H9 (cell line): Measurements from ENCODE around the gene ARFGEF3. TPM values are rescaled to one million over a fixed set of nuclear protein-coding genes. Genes with fewer than 3 reads are reported as not detected.

Experiments used
- DNase-seq: peaks from one replicate; pipeline ENCODE4 v3.0.0-alpha.2; 2017
- H2AFZ ChIP-seq: one replicate; pipeline ENCODE4 v1.6.1; 2013; ENCODE audit warnings: mild to moderate bottlenecking, low read length, control low read depth, moderate library complexity
- H2AK5ac ChIP-seq: 2 replicates; pipeline ENCODE4 v1.6.1; 2013; ENCODE audit warnings: low read length, control low read depth, mixed read lengths; ENCODE audit not compliant: insufficient read length
- H2BK120ac ChIP-seq: one replicate; pipeline ENCODE4 v1.6.1; 2013; ENCODE audit warnings: low read depth, mild to moderate bottlenecking, low read length, control low read depth, inconsistent platforms; ENCODE audit not compliant: poor library complexity, severe bottlenecking
- H2BK12ac ChIP-seq: 2 replicates; pipeline ENCODE4 v1.6.1; 2013; ENCODE audit warnings: low read length, control low read depth, mixed read lengths, low read depth; ENCODE audit not compliant: insufficient read length
- H2BK15ac ChIP-seq: 2 replicates; pipeline ENCODE4 v1.6.1; 2013; ENCODE audit warnings: low read depth, low read length, control low read depth
- H2BK20ac ChIP-seq: one replicate; pipeline ENCODE4 v1.6.1; 2013; ENCODE audit warnings: low read depth, mild to moderate bottlenecking, low read length, control low read depth, inconsistent platforms; ENCODE audit not compliant: poor library complexity, severe bottlenecking
- H2BK5ac ChIP-seq: 2 replicates; pipeline ENCODE4 v1.6.1; 2013; ENCODE audit warnings: low read length, control low read depth, mixed read lengths; ENCODE audit not compliant: insufficient read length
- H3K14ac ChIP-seq: 2 replicates; pipeline ENCODE4 v1.6.1; 2013; ENCODE audit warnings: low read length, control low read depth; ENCODE audit not compliant: insufficient read depth
- H3K18ac ChIP-seq: 2 replicates; pipeline ENCODE4 v1.6.1; 2013; ENCODE audit warnings: low read depth, mild to moderate bottlenecking, mixed read lengths, low read length, control low read depth; ENCODE audit not compliant: insufficient read length
- H3K23ac ChIP-seq: 2 replicates; pipeline ENCODE4 v1.6.1; 2013; ENCODE audit warnings: low read length, control low read depth, mixed read lengths, low read depth; ENCODE audit not compliant: insufficient read length
- H3K23me2 ChIP-seq: 2 replicates; pipeline ENCODE4 v1.6.1; 2013; ENCODE audit warnings: low read depth, mild to moderate bottlenecking, mixed read lengths, low read length, control low read depth; ENCODE audit not compliant: insufficient read length, poor library complexity, severe bottlenecking
- H3K27ac ChIP-seq: 2 replicates; pipeline ENCODE4 v1.5.1; 2013; ENCODE audit warnings: low read length, control low read depth, mixed read lengths, low read depth; ENCODE audit not compliant: insufficient read length
- H3K27me3 ChIP-seq: 2 replicates; pipeline ENCODE4 v1.6.1; 2013; ENCODE audit warnings: low read length, control low read depth, inconsistent platforms; ENCODE audit not compliant: insufficient read depth
- H3K4ac ChIP-seq: 2 replicates; pipeline ENCODE4 v1.6.1; 2013; ENCODE audit warnings: low read depth, mild to moderate bottlenecking, control low read depth, inconsistent platforms, low read length, moderate library complexity
- H3K4me1 ChIP-seq: 2 replicates; pipeline ENCODE4 v1.6.1; 2013; ENCODE audit warnings: low read length, control low read depth, inconsistent platforms; ENCODE audit not compliant: insufficient read depth
- H3K4me2 ChIP-seq: 2 replicates; pipeline ENCODE4 v1.6.1; 2013; ENCODE audit warnings: low read length, control low read depth, mixed read lengths; ENCODE audit not compliant: insufficient read length, insufficient read depth
- H3K56ac ChIP-seq: 2 replicates; pipeline ENCODE4 v1.6.1; 2013; ENCODE audit warnings: low read depth, mild to moderate bottlenecking, mixed read lengths, low read length, control low read depth; ENCODE audit not compliant: insufficient read length
- H3K79me1 ChIP-seq: 2 replicates; pipeline ENCODE4 v1.6.1; 2013; ENCODE audit warnings: low read depth, mild to moderate bottlenecking, moderate library complexity, low read length, control low read depth, inconsistent platforms; ENCODE audit not compliant: insufficient read depth, poor library complexity, severe bottlenecking
- H3K79me2 ChIP-seq: 2 replicates; pipeline ENCODE4 v1.6.1; 2013; ENCODE audit warnings: low read length, control low read depth, inconsistent platforms; ENCODE audit not compliant: insufficient read depth
- H3K9ac ChIP-seq: 2 replicates; pipeline ENCODE4 v1.6.1; 2013; ENCODE audit warnings: low read length, control low read depth, mixed read lengths; ENCODE audit not compliant: insufficient read length; ENCODE audit errors: extremely low read depth
- H3K9me3 ChIP-seq: one replicate; pipeline ENCODE4 v1.6.1; 2013; ENCODE audit warnings: low read depth, low read length, inconsistent platforms; ENCODE audit not compliant: control insufficient read depth
- H3T11ph ChIP-seq: one replicate; pipeline ENCODE4 v1.6.1; 2013; ENCODE audit warnings: mild to moderate bottlenecking, low read length, control low read depth, inconsistent platforms
- H4K20me1 ChIP-seq: one replicate; pipeline ENCODE4 v1.6.1; 2013; ENCODE audit not compliant: control insufficient read depth, insufficient read length, insufficient read depth
- H4K5ac ChIP-seq: 2 replicates; pipeline ENCODE4 v1.6.1; 2013; ENCODE audit warnings: low read depth, mild to moderate bottlenecking, mixed read lengths, low read length, control low read depth; ENCODE audit not compliant: insufficient read length
- H4K8ac ChIP-seq: replicated peaks from 2 replicates; pipeline ENCODE4 v1.6.1; 2013; ENCODE audit warnings: low read length, control low read depth, mixed read lengths, low read depth; ENCODE audit not compliant: insufficient read length
- H4K91ac ChIP-seq: 2 replicates; pipeline ENCODE4 v1.6.1; 2013; ENCODE audit warnings: low read depth, mild to moderate bottlenecking, moderate library complexity, mixed read lengths, low read length, control low read depth; ENCODE audit not compliant: insufficient read length
- H3K27ac Mint-ChIP-seq, 3 experiments: 2 replicates in 2 of 3; 3 replicates in 1 of 3; pipeline ENCODE4 v1.8.0; 2020 to 2021; ENCODE audit warnings: mixed read lengths in 3 of 3, mild to moderate bottlenecking in 1 of 3, moderate library complexity in 1 of 3
- H3K27me3 Mint-ChIP-seq: 2 replicates; pipeline ENCODE4 v1.8.0; 2021; ENCODE audit warnings: low read depth, mild to moderate bottlenecking, moderate library complexity, mixed read lengths
- H3K36me3 Mint-ChIP-seq, 3 experiments: 2 replicates in 2 of 3; 3 replicates in 1 of 3; pipeline ENCODE4 v1.8.0; 2020 to 2021; ENCODE audit warnings: low read depth in 3 of 3, mixed read lengths in 3 of 3; ENCODE audit not compliant: insufficient read depth in 1 of 3
- H3K4me1 Mint-ChIP-seq, 2 experiments: 2 replicates each; pipeline ENCODE4 v1.8.0; 2020; ENCODE audit warnings: mixed read lengths in 2 of 2
- H3K4me3 Mint-ChIP-seq, 2 experiments: 2 replicates in 1 of 2; 3 replicates in 1 of 2; pipeline ENCODE4 v1.8.0; 2020 to 2021; ENCODE audit warnings: mild to moderate bottlenecking in 2 of 2, mixed read lengths in 2 of 2, moderate library complexity in 1 of 2
- H3K9me3 Mint-ChIP-seq, 2 experiments: 2 replicates in 1 of 2; 3 replicates in 1 of 2; pipeline ENCODE4 v1.8.0; 2020; ENCODE audit warnings: mild to moderate bottlenecking in 2 of 2, mixed read lengths in 2 of 2, moderate library complexity in 1 of 2
- WGBS: extraction: QIAGEN DNeasy Blood & Tissue Kit; methylation state at CpG from one replicate; pipeline ENCODE4 v1.1.7; 2013; ENCODE audit warnings: missing lambda C conversion rate, low lambda C conversion rate, mixed read lengths; ENCODE audit not compliant: insufficient read length; ENCODE audit errors: extremely low coverage; 5-methylcytosine and 5-hydroxymethylcytosine counted together
- total RNA-seq: library from RNA; stranded (reverse); gene quantifications from 2 replicates; pipeline ENCODE4 v1.2.1, GENCODE V29; 2021
- TF ChIP-seq, protein P1 (sequence below): fragments of 200-600 bp; sonication (generic); conservative IDR thresholded peaks from 3 replicates; pipeline ENCODE4 v1.8.0; 2021; ENCODE audit warnings: antibody characterized with exemption, mild to moderate bottlenecking

Gene ARFGEF3
- total RNA-seq, 1 experiment from 2014 or later, result 13.7 TPM

DNA sequence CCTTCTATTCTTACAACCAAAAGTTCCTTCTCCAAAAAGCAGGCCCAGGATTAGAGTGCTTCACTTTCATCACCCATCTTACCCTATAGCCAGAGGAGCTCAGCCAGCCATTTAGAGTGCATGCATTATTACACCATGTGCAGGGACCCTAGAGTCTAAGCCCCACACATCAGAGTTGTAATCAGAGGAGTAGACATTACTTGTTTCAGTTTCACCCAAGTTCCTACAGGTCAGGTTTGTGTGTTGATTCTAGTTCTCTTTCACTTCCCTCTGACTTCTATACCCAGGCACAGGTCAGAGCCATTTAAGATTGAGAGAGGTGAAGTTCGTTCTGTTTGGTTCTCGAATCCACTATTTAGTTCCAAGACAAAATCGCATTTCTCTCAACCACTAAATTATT is 16.3 kb upstream of the ARFGEF3 start:
- Histone ChIP-seq H3K9ac (no peak overlapping the region), H2BK15ac (no peak overlapping the region), H3T11ph (no peak overlapping the region), H2AK5ac (no peak overlapping the region), H3K56ac (no peak overlapping the region), H3K27me3 (no peaks in the 10 kb centered on the region), H4K20me1 (no peaks in the 10 kb centered on the region), H2BK5ac (no peak overlapping the region), H3K4me2 (no peak overlapping the region), H3K18ac (no peak overlapping the region), H2AFZ (no peak overlapping the region), H4K8ac (no peak overlapping the region), H3K14ac (no peak overlapping the region), H3K4ac (no peak overlapping the region), H2BK120ac (no peak overlapping the region), H3K79me2 (no peaks in the 10 kb centered on the region), H3K23ac (no peak overlapping the region), H4K5ac (no peak overlapping the region), H4K91ac (no peak overlapping the region), H3K79me1 (no peaks in the 10 kb centered on the region), H2BK12ac (no peak overlapping the region), H3K9me3 (no peaks in the 10 kb centered on the region), H3K4me1 (no peaks in the 10 kb centered on the region; the same call in 1 of the 2 replicates), H3K27ac (no peak overlapping the region), H3K23me2 (no peaks in the 10 kb centered on the region), H2BK20ac (no peak overlapping the region)
- Mint-ChIP-seq H3K27ac (no peak overlapping the region), H3K9me3 (no peaks in the 10 kb centered on the region), H3K4me3 (no peak overlapping the region), H3K27me3 (no peaks in the 10 kb centered on the region; the same call in none of the 2 replicates), H3K4me1 (no peaks in the 10 kb centered on the region), H3K36me3 (no peaks in the 10 kb centered on the region)
- TF ChIP-seq, protein P1, sequence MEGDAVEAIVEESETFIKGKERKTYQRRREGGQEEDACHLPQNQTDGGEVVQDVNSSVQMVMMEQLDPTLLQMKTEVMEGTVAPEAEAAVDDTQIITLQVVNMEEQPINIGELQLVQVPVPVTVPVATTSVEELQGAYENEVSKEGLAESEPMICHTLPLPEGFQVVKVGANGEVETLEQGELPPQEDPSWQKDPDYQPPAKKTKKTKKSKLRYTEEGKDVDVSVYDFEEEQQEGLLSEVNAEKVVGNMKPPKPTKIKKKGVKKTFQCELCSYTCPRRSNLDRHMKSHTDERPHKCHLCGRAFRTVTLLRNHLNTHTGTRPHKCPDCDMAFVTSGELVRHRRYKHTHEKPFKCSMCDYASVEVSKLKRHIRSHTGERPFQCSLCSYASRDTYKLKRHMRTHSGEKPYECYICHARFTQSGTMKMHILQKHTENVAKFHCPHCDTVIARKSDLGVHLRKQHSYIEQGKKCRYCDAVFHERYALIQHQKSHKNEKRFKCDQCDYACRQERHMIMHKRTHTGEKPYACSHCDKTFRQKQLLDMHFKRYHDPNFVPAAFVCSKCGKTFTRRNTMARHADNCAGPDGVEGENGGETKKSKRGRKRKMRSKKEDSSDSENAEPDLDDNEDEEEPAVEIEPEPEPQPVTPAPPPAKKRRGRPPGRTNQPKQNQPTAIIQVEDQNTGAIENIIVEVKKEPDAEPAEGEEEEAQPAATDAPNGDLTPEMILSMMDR, result no peak
- no peak for DNase-seq
- WGBS, result no CpG with 5 or more reads among the region's 3 CpGs
